ENCODE results near the gene KYAT1.

KYAT1 gene

DNA sequence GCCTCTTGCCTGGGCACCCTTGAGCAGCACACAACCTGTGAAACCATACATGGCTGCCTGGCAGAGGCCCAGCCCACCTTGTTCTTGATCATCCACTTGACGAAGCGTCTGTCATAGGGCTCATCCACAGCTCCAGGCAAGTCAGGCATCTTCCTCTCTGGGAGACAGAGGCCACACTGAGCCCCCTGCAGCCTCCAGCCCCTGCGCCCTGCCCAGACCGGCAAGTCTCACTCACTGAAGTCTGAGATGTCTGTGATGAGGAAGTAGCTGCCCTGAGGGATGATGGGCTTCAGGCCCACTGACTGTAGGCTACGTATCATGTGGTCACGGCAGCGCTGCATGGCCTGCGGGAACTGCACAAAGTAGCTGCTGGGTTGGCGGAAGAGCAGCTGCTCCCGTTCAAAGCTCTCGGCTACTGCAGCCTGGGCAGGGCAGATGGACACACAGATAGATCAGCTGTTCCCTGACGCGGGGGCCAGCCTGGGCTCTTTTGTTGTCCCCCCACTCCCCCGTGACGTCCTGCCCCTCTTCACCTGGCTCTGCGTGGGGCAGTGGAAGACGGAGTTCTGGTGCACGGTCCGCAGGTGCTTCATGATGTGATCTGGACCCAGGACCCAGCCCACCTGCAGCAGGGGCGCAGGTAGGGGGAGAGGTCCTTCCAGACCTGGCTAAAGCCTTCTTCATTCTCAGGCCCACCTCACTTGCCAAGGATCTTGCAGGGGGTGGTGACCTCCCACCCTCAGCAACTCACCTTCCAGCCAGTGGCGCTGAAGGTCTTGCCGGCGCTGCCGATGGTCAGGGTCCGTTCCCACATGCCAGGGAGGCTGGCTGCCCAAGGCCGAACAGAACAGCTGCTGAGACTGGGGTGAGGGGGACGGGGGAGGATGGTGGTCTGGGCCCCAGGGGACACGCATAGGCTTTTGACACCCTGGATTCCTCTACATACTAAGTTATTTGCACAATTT is 46.2 kb downstream of the KYAT1 start:
- no peak for DNase-seq

DNA sequence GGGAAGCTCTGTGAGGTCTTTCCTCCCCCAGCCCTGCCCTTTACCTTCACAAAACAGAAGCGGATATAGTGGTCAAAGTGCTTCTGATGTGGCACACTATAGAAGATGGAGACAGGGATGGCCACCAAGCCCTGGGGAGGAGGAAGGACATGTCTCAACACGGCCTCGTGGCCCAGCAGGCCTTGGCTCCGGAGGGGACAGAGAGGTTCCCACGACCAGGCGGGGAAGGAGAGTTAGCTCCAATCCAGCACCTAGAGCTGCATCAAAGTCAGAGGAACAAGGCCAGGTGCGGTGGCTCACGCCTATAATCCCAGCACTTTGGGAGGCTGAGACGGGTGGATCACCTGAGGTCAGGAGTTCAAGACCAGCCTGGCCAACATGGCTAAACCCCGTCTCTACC is 48.1 kb downstream of the KYAT1 start:
- DNase-seq, result no peak

- peak; percentile 97 for DNase-seq
These were observed 52.1 kb downstream of the KYAT1 start, which contains the start of gene SPOUT1 for GRCh38 chr9:128829477-128830251. SPOUT1 (minus strand) TSS chr9:128829794; CDS start chr9:128829780, 14 bp downstream.

DNA sequence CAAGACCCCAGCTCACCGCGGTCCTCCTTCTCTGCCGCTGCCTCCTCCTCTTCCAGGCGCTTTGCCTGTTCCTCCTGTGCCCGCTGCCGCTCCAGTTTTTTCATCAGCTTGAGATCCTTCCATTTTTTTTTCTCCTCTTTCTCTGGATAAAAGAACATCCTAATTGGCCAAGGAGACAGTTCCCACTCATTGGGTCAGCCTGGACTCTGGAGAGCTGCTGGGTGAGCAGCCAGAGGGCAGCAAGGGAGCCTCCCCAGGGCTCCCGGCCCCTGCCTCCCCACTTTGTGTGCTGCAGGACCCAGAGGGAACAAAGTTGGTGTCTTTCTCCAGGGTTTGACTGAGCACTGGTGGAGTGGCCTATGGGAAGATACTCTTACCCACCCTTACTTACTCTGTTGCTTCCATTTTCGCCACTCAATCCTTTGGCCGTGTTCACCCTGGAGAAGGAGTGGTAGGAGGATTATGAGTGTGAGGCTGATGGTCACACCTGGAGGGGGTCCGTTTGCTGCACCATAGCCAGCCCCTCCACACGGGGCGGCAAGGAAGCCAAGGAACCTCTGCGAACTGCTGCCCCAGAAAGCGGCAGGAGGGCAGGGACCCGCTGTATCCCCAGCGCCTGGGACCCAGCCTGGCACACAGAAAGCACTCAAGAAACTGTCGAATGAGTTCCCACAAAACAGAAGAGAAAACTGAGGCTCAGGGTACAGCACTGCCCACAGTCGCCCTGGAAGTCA is 52.9 kb downstream of the KYAT1 start:
- DNase-seq, result no peak

- DNase-seq, result no peak
These were observed 53.5 kb downstream of the KYAT1 start for GRCh38 chr9:128828267-128828666.

- peak; percentile 66 for DNase-seq
These were observed 55.6 kb downstream of the KYAT1 start for GRCh38 chr9:128825923-128826700.

- DNase-seq, result no peak
These were observed 56.8 kb downstream of the KYAT1 start for GRCh38 chr9:128824911-128825310.

GRCh38 chr9:128823903-128824406 is 57.8 kb downstream of the KYAT1 start:
- no peak for DNase-seq

DNA sequence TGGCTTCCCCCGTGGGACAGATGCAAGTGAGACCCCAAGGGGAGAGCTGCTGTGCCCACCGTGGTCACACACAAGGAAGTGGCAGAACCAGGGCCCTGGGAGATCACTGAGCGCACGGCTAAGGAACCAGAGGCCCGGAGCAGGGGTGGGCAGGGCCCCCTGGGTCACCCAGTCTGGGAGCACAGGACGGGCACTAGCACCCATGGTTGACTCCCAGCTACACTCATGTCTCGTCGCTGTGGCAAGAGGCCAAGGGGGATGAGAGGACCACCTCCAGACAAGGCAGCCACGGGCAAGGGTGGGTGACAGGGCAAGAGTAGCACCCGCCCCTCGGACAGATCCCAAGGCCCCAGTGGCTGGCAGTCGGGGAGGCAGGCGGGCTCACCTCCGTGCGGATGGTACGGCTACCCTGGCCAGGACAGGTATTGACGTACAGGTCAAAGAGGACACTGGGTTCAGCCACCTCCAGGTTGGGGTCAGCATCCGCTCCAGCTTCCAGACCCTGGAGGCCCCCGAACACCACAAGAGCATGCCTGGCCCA is 58.3 kb downstream of the KYAT1 start:
- DNase-seq, result no peak

DNA sequence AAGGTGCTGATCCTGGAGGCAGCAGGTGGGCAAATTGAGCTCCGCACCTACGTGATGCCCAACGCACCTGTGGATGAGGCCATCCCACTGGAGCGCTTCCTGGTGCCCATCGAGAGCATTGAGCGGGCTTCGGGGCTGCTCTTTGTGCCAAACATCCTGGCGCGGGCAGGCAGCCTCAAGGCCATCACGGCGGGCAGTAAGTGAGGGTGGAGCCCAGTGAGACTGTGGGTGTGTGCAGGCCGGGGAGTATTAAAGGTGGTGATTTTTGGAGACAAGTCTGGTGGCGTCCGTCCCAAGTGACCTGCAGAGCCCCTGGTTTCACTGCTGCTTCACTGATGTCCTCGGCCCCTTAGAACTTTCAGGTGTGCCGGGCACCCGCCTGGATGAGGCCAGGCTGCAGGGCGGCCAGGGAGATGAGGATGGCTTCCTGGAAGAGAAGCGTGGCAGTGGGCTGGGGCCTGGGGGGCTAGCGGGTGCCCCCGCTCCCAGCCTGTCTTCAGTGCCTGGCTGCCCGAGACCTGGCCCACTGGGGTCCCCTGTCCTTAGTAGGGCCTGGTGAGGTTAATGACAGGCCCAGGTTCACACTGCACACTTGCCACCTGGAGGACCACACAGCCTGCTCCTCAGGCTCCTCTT is 59.2 kb downstream of the KYAT1 start:
- DNase-seq, result no peak

GRCh38 chr9:128821584-128822406 is 60.0 kb downstream of the KYAT1 start:
- no peak for DNase-seq

DNA sequence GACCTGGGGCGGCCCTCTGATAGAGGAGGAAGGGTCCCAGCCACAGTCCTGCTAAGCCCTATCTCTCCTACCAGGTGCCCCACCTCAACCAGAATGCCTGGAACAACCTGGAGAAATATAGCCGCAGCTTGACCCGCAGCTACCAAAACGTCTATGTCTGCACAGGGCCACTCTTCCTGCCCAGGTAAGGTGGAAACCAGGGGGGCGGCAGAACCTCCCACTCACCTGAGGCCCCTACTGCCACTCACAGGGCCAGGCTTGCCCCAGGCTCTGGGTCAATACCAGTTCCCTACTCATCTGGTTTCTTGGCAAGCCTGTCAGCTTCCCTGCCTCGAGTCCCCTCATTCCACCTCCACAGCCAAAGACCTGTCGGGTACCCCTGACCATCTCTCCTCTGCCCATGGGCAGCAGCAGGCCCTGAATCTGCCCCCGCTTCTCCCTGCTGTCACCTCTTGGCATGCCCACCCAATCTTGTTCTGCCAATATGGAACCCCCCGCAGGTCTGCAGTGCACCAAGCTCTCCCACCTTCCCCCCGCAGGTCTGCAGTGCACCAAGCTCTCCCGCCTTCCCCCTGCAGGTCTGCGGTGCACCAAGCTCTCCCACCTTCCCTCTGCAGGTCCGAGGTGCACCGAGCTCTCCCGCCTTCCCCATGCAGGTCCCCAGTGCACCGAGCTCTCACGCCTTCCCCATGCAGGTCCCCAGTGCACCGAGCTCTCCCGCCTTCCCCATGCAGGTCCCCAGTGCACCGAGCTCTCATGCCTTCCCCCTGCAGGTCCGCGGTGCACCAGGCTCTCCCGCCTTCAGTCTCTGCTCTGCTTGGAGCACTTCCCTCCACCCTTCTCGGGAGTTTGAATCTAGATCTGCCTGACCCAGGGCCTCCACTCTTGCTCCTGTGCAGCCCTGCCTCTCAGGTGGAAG is 60.8 kb downstream of the KYAT1 start:
- DNase-seq, result no peak

GRCh38 chr9:128819716-128820664 is 61.8 kb downstream of the KYAT1 start:
- DNase-seq, result peak; percentile 86

DNA sequence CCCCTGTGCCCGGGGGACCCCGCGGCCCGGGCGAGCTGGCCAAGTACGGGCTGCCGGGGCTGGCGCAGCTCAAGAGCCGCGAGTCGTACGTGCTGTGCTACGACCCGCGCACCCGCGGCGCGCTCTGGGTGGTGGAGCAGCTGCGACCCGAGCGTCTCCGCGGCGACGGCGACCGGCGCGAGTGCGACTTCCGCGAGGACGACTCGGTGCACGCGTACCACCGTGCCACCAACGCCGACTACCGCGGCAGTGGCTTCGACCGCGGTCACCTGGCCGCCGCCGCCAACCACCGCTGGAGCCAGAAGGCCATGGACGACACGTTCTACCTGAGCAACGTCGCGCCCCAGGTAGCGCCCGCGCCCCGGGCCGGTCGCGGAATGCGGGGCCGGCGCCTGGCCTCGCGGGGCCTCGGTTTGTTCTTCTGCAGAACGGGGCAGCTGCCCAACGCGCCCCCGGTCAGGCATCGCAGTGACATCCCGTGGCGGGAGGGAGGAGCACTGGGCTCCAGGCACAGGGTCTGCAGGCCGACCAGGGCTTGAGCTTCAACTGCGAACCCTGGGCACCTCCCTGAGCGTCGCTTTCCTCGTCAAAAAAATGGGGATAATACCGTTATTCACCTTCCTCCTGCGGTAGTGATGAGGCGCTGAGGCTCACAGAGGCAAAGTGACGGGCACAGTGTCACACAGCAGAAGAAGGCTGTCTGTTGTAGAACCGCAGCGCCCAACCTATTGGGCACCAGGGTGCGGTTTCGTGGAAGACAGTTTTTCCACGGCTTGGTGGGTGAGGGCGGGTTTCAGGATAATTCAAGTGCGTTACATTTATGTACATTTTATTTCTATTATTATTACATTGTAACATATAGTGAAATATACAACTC is 62.7 kb downstream of the KYAT1 start:
- DNase-seq, result peak; percentile 81

DNA sequence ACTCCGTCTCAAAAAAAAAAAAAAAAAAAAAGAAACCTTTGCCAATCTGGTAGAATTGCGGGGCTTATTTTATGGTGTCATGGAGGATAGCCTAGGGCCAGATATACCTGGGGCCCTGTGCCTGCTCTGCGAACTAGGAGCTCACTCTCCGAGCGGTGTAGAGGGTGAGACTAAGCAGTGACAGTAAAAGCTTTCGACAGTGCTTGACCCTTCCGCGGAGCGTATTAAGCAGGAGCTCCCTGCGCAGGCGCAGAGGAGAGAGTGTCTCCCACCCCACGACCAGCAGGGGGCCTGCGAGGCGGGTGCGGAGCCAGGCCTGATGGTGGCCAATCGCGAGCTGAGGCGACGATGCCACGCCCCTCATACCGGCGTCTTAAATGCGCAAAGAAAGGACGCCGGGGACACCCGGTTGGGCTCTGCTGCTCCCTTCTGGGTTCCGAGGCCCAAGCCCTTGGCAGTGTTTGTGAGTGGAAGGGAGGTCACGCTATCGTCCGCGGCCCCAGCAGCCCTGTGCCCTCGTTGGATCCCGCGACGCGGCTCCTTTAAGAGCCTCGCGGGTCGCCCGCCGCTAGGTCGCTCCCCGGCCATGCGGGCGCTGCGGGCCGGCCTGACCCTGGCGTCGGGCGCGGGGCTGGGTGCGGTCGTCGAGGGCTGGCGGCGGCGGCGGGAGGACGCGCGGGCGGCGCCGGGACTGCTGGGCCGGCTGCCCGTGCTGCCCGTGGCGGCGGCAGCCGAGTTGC is 63.5 kb downstream of the KYAT1 start, which contains the start of gene ENDOG:
ENDOG (plus strand) TSS at position 402 of the 740 bp plus-strand sequence; CDS start at position 587, 185 bp downstream.
- DNase-seq, result peak; percentile 99

DNA sequence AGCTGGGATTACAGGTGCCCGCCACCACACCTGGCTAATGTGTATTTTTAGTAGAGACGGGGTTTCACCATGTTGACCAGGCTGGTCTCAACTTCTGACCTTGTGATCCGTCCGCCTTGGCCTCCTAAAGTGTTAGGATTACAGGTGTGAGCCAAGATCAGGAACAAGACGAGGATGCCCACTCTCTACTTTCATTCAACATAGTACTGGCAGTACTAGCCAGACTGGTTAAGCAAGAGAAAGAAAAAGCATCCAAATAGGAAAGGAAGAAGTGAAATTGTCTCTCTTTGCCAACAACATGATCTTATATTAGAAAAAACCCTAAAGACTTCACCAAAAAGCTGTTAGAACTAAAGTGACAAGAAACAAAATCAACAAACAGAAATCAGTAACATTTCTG is 70.9 kb downstream of the KYAT1 start:
- DNase-seq, result no peak
